Trophoblast cell (in vitro differentiated cells and primary cell): ENCODE data around the gene C20orf202.

Experiments used
- DNase-seq, 2 donors: peaks; one replicate each; pipeline ENCODE4 v3.0.0-alpha.2; 2016
- H2AFZ ChIP-seq: 2 replicates; pipeline ENCODE4 v1.6.1; 2013; ENCODE audit warnings: low read length, moderate library complexity, mild to moderate bottlenecking; ENCODE audit not compliant: insufficient read depth, poor library complexity
- H2AK5ac ChIP-seq: 2 replicates; pipeline ENCODE4 v1.6.1; 2013; ENCODE audit warnings: mild to moderate bottlenecking, low read length
- H2BK120ac ChIP-seq: 2 replicates; pipeline ENCODE4 v1.6.1; 2013; ENCODE audit warnings: low read length, mild to moderate bottlenecking, moderate library complexity; ENCODE audit not compliant: insufficient read depth, poor library complexity
- H2BK12ac ChIP-seq: 2 replicates; pipeline ENCODE4 v1.6.1; 2013; ENCODE audit warnings: mild to moderate bottlenecking, low read length, moderate library complexity
- H2BK5ac ChIP-seq: 2 replicates; pipeline ENCODE4 v1.6.1; 2013; ENCODE audit warnings: low read length, low read depth, moderate library complexity, mild to moderate bottlenecking; ENCODE audit not compliant: poor library complexity
- H3K14ac ChIP-seq: 2 replicates; pipeline ENCODE4 v1.6.1; 2013; ENCODE audit warnings: mild to moderate bottlenecking, low read length
- H3K18ac ChIP-seq: 2 replicates; pipeline ENCODE4 v1.6.1; 2013; ENCODE audit warnings: mild to moderate bottlenecking, low read length
- H3K23ac ChIP-seq: 2 replicates; pipeline ENCODE4 v1.6.1; 2013; ENCODE audit warnings: low read length
- H3K27ac ChIP-seq: 2 replicates; pipeline ENCODE4 v1.5.1; 2013; ENCODE audit warnings: low read depth, mild to moderate bottlenecking, inconsistent platforms, low read length, moderate library complexity
- H3K27me3 ChIP-seq: 2 replicates; pipeline ENCODE4 v1.6.1; 2013; ENCODE audit warnings: inconsistent platforms, mild to moderate bottlenecking, low read length, moderate library complexity; ENCODE audit not compliant: insufficient read depth
- H3K36me3 ChIP-seq, 2 experiments: 1 replicate in 1 of 2; 2 replicates in 1 of 2; pipeline ENCODE4 v1.6.1; 2013; ENCODE audit warnings: low read length in 2 of 2, mild to moderate bottlenecking in 2 of 2, moderate library complexity in 1 of 2; ENCODE audit not compliant: insufficient read depth in 2 of 2, control insufficient read depth in 1 of 2
- H3K4ac ChIP-seq: 2 replicates; pipeline ENCODE4 v1.6.1; 2013; ENCODE audit warnings: low read depth, mild to moderate bottlenecking, low read length, moderate library complexity
- H3K4me1 ChIP-seq, 2 experiments: 1 replicate in 1 of 2; 2 replicates in 1 of 2; pipeline ENCODE4 v1.6.1; 2013; ENCODE audit warnings: low read length in 2 of 2, mild to moderate bottlenecking in 2 of 2, moderate library complexity in 1 of 2; ENCODE audit not compliant: insufficient read depth in 2 of 2, control insufficient read depth in 1 of 2
- H3K4me2 ChIP-seq: 2 replicates; pipeline ENCODE4 v1.6.1; 2013; ENCODE audit warnings: inconsistent platforms, mild to moderate bottlenecking, low read length, moderate library complexity
- H3K4me3 ChIP-seq: 2 replicates; pipeline ENCODE4 v1.5.1; 2013; ENCODE audit warnings: mild to moderate bottlenecking, low read depth, low read length, inconsistent platforms
- H3K79me1 ChIP-seq: one replicate; pipeline ENCODE4 v1.6.1; 2013; ENCODE audit warnings: low read length
- H3K79me2 ChIP-seq: 2 replicates; pipeline ENCODE4 v1.6.1; 2013; ENCODE audit warnings: low read length, mild to moderate bottlenecking; ENCODE audit not compliant: control insufficient read depth, insufficient read depth, poor library complexity
- H3K9ac ChIP-seq: 2 replicates; pipeline ENCODE4 v1.6.1; 2013; ENCODE audit warnings: mild to moderate bottlenecking, low read length
- H3K9me3 ChIP-seq: 2 replicates; pipeline ENCODE4 v1.6.1; 2013; ENCODE audit warnings: low read depth, mild to moderate bottlenecking, control low read depth, inconsistent platforms, low read length; ENCODE audit not compliant: insufficient read depth
- H4K12ac ChIP-seq: 2 replicates; pipeline ENCODE4 v1.6.1; 2013; ENCODE audit warnings: low read depth, mild to moderate bottlenecking, low read length, moderate library complexity
- H4K8ac ChIP-seq: 2 replicates; pipeline ENCODE4 v1.6.1; 2013; ENCODE audit warnings: low read depth, mild to moderate bottlenecking, low read length, moderate library complexity
- H4K91ac ChIP-seq: one replicate; pipeline ENCODE4 v1.6.1; 2013; ENCODE audit warnings: low read depth, mild to moderate bottlenecking, low read length, moderate library complexity
- WGBS: extraction: QIAGEN DNeasy Blood & Tissue Kit; methylation state at CpG from one replicate; pipeline ENCODE4 v1.1.7; 2013; ENCODE audit warnings: missing lambda C conversion rate; ENCODE audit not compliant: insufficient read length, insufficient coverage; ENCODE audit errors: extremely low coverage; 5-methylcytosine and 5-hydroxymethylcytosine counted together

Gene C20orf202

GRCh38 chr20:1209447-1210387, 6.5 kb downstream of the C20orf202 start:
- Histone ChIP-seq H3K4ac (no peak overlapping the region), H4K8ac (no peak overlapping the region), H3K18ac (no peak overlapping the region), H3K27ac (no peak overlapping the region), H3K4me1 (peaks cover 0 to 2% of the 10 kb centered on the region in 2 experiments), H3K4me3 (no peak overlapping the region), H2AFZ (no peak overlapping the region), H2AK5ac (no peak overlapping the region), H3K9ac (no peak overlapping the region), H3K36me3 (no peaks in the 10 kb centered on the region), H3K27me3 (no peaks in the 10 kb centered on the region), H3K9me3 (no peaks in the 10 kb centered on the region), H3K14ac (no peak overlapping the region), H3K4me2 (no peak overlapping the region), H4K91ac (no peak overlapping the region), H3K79me1 (no peaks in the 10 kb centered on the region), H3K79me2 (no peaks in the 10 kb centered on the region), H2BK5ac (no peak overlapping the region), H3K23ac (no peak overlapping the region), H4K12ac (no peak overlapping the region), H2BK12ac (no peak overlapping the region), H2BK120ac (no peak overlapping the region)
- WGBS, result no CpG with 5 or more reads among the region's 5 CpGs
- peak; percentile 81 to 83 for DNase-seq

GRCh38 chr20:1210501-1210900, 7.2 kb downstream of the C20orf202 start:
- Histone ChIP-seq H3K23ac (no peak overlapping the region), H3K4me1 (peaks cover 0 to 2% of the 10 kb centered on the region in 2 experiments), H2BK5ac (no peak overlapping the region), H3K79me1 (no peaks in the 10 kb centered on the region), H3K36me3 (no peaks in the 10 kb centered on the region), H3K14ac (no peak overlapping the region), H4K12ac (no peak overlapping the region), H2AFZ (no peak overlapping the region), H2BK120ac (no peak overlapping the region), H3K18ac (no peak overlapping the region), H3K9ac (no peak overlapping the region), H4K91ac (no peak overlapping the region), H3K4me3 (no peak overlapping the region), H3K9me3 (no peaks in the 10 kb centered on the region), H3K27me3 (no peaks in the 10 kb centered on the region), H3K4me2 (no peak overlapping the region), H2AK5ac (no peak overlapping the region), H3K27ac (no peak overlapping the region), H3K4ac (no peak overlapping the region), H2BK12ac (no peak overlapping the region), H4K8ac (no peak overlapping the region), H3K79me2 (no peaks in the 10 kb centered on the region)
- no CpG with 5 or more reads among the region's 1 CpG for WGBS
- DNase-seq, result peak in 1 of 2 donors; percentile 66

GRCh38 chr20:1212023-1212422, 8.8 kb downstream of the C20orf202 start:
- H3K79me2 ChIP-seq, result no peaks in the 10 kb centered on the region
- no peak for DNase-seq
- H3K4me2 ChIP-seq, result no peak overlapping the region
- H4K91ac ChIP-seq, result no peak overlapping the region
- H3K4me3 ChIP-seq, result no peak overlapping the region
- no peak overlapping the region for H4K12ac ChIP-seq
- no peak overlapping the region for H2BK5ac ChIP-seq
- no peak overlapping the region for H4K8ac ChIP-seq
- no peaks in the 10 kb centered on the region for H3K27me3 ChIP-seq
- no peak overlapping the region for H3K18ac ChIP-seq
- no peaks in the 10 kb centered on the region for H3K9me3 ChIP-seq
- no peak overlapping the region for H3K23ac ChIP-seq
- H3K36me3 ChIP-seq, result no peaks in the 10 kb centered on the region
- peaks cover 0 to 2% of the 10 kb centered on the region in 2 experiments for H3K4me1 ChIP-seq
- H3K9ac ChIP-seq, result no peak overlapping the region
- H2BK120ac ChIP-seq, result no peak overlapping the region
- H2BK12ac ChIP-seq, result no peak overlapping the region
- no peak overlapping the region for H2AK5ac ChIP-seq
- H3K4ac ChIP-seq, result no peak overlapping the region
- H3K27ac ChIP-seq, result no peak overlapping the region
- no peaks in the 10 kb centered on the region for H3K79me1 ChIP-seq
- H2AFZ ChIP-seq, result no peak overlapping the region
- no peak overlapping the region for H3K14ac ChIP-seq

- no peak overlapping the region for H2BK5ac ChIP-seq
- peak overlapping the region; percentile 29 for H3K4me2 ChIP-seq
- H3K4me3 ChIP-seq, result no peak overlapping the region
- WGBS, result no CpG with 5 or more reads among the region's 21 CpGs
- no peak overlapping the region for H3K4ac ChIP-seq
- no peaks in the 10 kb centered on the region for H3K9me3 ChIP-seq
- H3K27me3 ChIP-seq, result no peaks in the 10 kb centered on the region
- no peak overlapping the region for H3K23ac ChIP-seq
- H3K79me1 ChIP-seq, result no peaks in the 10 kb centered on the region
- H3K14ac ChIP-seq, result no peak overlapping the region
- no peak overlapping the region for H3K9ac ChIP-seq
- H2AK5ac ChIP-seq, result no peak overlapping the region
- peak; percentile 70 to 87 for DNase-seq
- peaks cover 0 to 2% of the 10 kb centered on the region in 2 experiments for H3K4me1 ChIP-seq
- no peaks in the 10 kb centered on the region for H3K36me3 ChIP-seq
- no peak overlapping the region for H4K12ac ChIP-seq
- H4K91ac ChIP-seq, result no peak overlapping the region
- H2BK120ac ChIP-seq, result no peak overlapping the region
- no peak overlapping the region for H2AFZ ChIP-seq
- no peak overlapping the region for H4K8ac ChIP-seq
- H2BK12ac ChIP-seq, result no peak overlapping the region
- no peak overlapping the region for H3K27ac ChIP-seq
- H3K79me2 ChIP-seq, result no peaks in the 10 kb centered on the region
- H3K18ac ChIP-seq, result no peak overlapping the region
Measured at GRCh38 chr20:1212607-1213396, 9.5 kb downstream of the C20orf202 start.
